H54 (cell line): Measurements from ENCODE around the gene MACF1.
A peak's percentile ranks its signal among the peaks of the same experiment; 100 is the strongest.

Experiments
- DNase-seq: peaks from one replicate; pipeline ENCODE4 v3.0.0; 2011; ENCODE audit warnings: low spot score, mixed read lengths; ENCODE audit not compliant: insufficient read length
- FAIRE-seq: peaks from 3 replicates; lab custom pipeline; 2011; peaks lifted over from hg19 to GRCh38; lab: Jason Lieb, UNC
- POLR2A ChIP-seq: IDR thresholded peaks from 2 replicates; pipeline ENCODE4 v1.6.1; 2011; ENCODE audit warnings: low read depth, mild to moderate bottlenecking, low read length

Gene MACF1

GRCh38 chr1:39305555-39305954, 101.1 kb downstream of the MACF1 start:
- FAIRE-seq (no peak), DNase-seq (no peak)
- no peak for TF ChIP-seq POLR2A

GRCh38 chr1:39310015-39310414, 105.5 kb downstream of the MACF1 start:
- FAIRE-seq = no peak
- TF ChIP-seq POLR2A = no peak
- DNase-seq = no peak

GRCh38 chr1:39310691-39311090, 106.2 kb downstream of the MACF1 start:
- no peak for TF ChIP-seq POLR2A

GRCh38 chr1:39317111-39317510, 112.6 kb downstream of the MACF1 start:
- TF ChIP-seq POLR2A = no peak
- no peak for DNase-seq
- FAIRE-seq = peak; percentile 33

More at GRCh38 chr1:39310691-39311090, 106.2 kb downstream of the MACF1 start:
- no peak for DNase-seq
- no peak for FAIRE-seq

GRCh38 chr1:39317910-39318633, 113.6 kb downstream of the MACF1 start:
- no peak for TF ChIP-seq POLR2A
- no peak for FAIRE-seq
- no peak for DNase-seq

- DNase-seq (no peak), FAIRE-seq (no peak)
- no peak for TF ChIP-seq POLR2A
These were observed 117.5 kb downstream of the MACF1 start for GRCh38 chr1:39321979-39322378.

- DNase-seq (no peak), FAIRE-seq (no peak)
- TF ChIP-seq POLR2A = no peak
These were observed 117.9 kb downstream of the MACF1 start for GRCh38 chr1:39322431-39322830.

GRCh38 chr1:39324888-39325287, 120.4 kb downstream of the MACF1 start:
- FAIRE-seq (no peak), DNase-seq (no peak)
- no peak for TF ChIP-seq POLR2A

GRCh38 chr1:39326836-39327235, 122.3 kb downstream of the MACF1 start:
- TF ChIP-seq POLR2A = no peak
- peak; percentile 66 for FAIRE-seq

GRCh38 chr1:39328095-39328494, 123.6 kb downstream of the MACF1 start:
- DNase-seq (no peak), FAIRE-seq (no peak)
- no peak for TF ChIP-seq POLR2A

More at GRCh38 chr1:39326836-39327235, 122.3 kb downstream of the MACF1 start:
- no peak for DNase-seq

- TF ChIP-seq POLR2A = no peak
These were observed 124.2 kb downstream of the MACF1 start for GRCh38 chr1:39328586-39329121.

GRCh38 chr1:39331647-39332046, 127.2 kb downstream of the MACF1 start:
- TF ChIP-seq POLR2A = no peak
- no peak for DNase-seq
- FAIRE-seq = peak; percentile 67

More at GRCh38 chr1:39328586-39329121, 124.2 kb downstream of the MACF1 start:
- FAIRE-seq (no peak), DNase-seq (no peak)

- peak; percentile 30 for FAIRE-seq
- TF ChIP-seq POLR2A = no peak
These were observed 127.8 kb downstream of the MACF1 start for GRCh38 chr1:39332291-39332690.

GRCh38 chr1:39332828-39333227, 128.3 kb downstream of the MACF1 start:
- TF ChIP-seq POLR2A = no peak
- FAIRE-seq (peak; percentile 43), DNase-seq (no peak)

More at GRCh38 chr1:39332291-39332690, 127.8 kb downstream of the MACF1 start:
- DNase-seq = no peak

GRCh38 chr1:39333296-39333695, 128.8 kb downstream of the MACF1 start:
- FAIRE-seq (no peak), DNase-seq (no peak)
- no peak for TF ChIP-seq POLR2A
